SK-N-SH (cell line): ENCODE data around the gene ELAVL4. TPM values are rescaled to one million over a fixed set of nuclear protein-coding genes. Genes with fewer than 3 reads are reported as not detected.

Experiments
- CTCF ChIA-PET: fragments of 300-600, 350-600 bp; formaldehyde crosslinking; extraction: SDS; loops from one replicate; lab custom pipeline; 2021; lab: Yijun Ruan, JAX
- POLR2A ChIA-PET: fragments of 350-600 bp; sonication (Branson Sonifier 250); formaldehyde crosslinking; extraction: SDS; loops from one replicate; lab custom pipeline; 2020; ENCODE audit warnings: antibody characterized with exemption, inconsistent platforms; lab: Yijun Ruan, JAX
- DNase-seq: peaks from one replicate; pipeline ENCODE4 v3.0.0; 2012
- H2AFZ ChIP-seq: fragments of 200-600 bp; sonication (generic); 2 replicates; pipeline ENCODE4 v1.8.1; 2016; ENCODE audit warnings: antibody characterized with exemption, mild to moderate bottlenecking, low read depth
- H3F3A ChIP-seq: fragments of 200-600 bp; sonication (generic); replicated peaks from 2 replicates; pipeline ENCODE3; 2016; ENCODE audit warnings: antibody characterized with exemption, mild to moderate bottlenecking; ENCODE audit not compliant: insufficient read depth
- H3K27ac ChIP-seq, 2 experiments: fragments of 200-500 bp in 1 of 2; fragments of 200-600 bp in 1 of 2; sonication (Bioruptor generic) in 1 of 2; sonication (generic), shearing (Covaris generic) in 1 of 2; 2 replicates each; pipeline versions ENCODE4 v1.5.1 to v1.6.1; 2014 to 2016; ENCODE audit warnings: low read depth in 2 of 2, inconsistent platforms in 1 of 2, low read length in 1 of 2, mild to moderate bottlenecking in 1 of 2, mixed read lengths in 1 of 2
- H3K27me3 ChIP-seq: fragments of 200-600 bp; sonication (generic), shearing (Covaris generic); 2 replicates; pipeline ENCODE4 v1.6.1; 2016; ENCODE audit warnings: mixed run types; ENCODE audit not compliant: insufficient read depth
- H3K36me3 ChIP-seq, 2 experiments: fragments of 200-500 bp in 1 of 2; fragments of 200-600 bp in 1 of 2; sonication (Bioruptor generic) in 1 of 2; sonication (generic) in 1 of 2; replicated peaks in 1 of 2; 2 replicates each; pipeline versions ENCODE3 to v1.5.1; 2014 to 2016; ENCODE audit warnings: low read length in 1 of 2, mild to moderate bottlenecking in 1 of 2; ENCODE audit not compliant: insufficient read depth in 2 of 2, control insufficient read depth in 1 of 2
- H3K4me1 ChIP-seq, 2 experiments: fragments of 200-500 bp in 1 of 2; fragments of 200-600 bp in 1 of 2; sonication (Bioruptor generic) in 1 of 2; sonication (generic), shearing (Covaris generic) in 1 of 2; 2 replicates each; pipeline versions ENCODE4 v1.5.1 to v1.6.1; 2014 to 2016; ENCODE audit warnings: low read depth in 1 of 2, low read length in 1 of 2, mixed run types in 1 of 2; ENCODE audit not compliant: insufficient read depth in 2 of 2, control insufficient read depth in 1 of 2
- H3K4me2 ChIP-seq: fragments of 200-600 bp; sonication (generic), shearing (Covaris generic); 2 replicates; pipeline ENCODE4 v1.6.1; 2017; ENCODE audit warnings: mixed run types
- H3K4me3 ChIP-seq, 2 experiments: fragments of 200-500 bp in 1 of 2; fragments of 200-600 bp in 1 of 2; sonication (Bioruptor generic) in 1 of 2; sonication (generic), shearing (Covaris generic) in 1 of 2; 2 replicates each; pipeline versions ENCODE4 v1.5.1 to v1.8.1; 2014 to 2016; ENCODE audit warnings: low read depth in 2 of 2, inconsistent platforms in 1 of 2, low read length in 1 of 2, mild to moderate bottlenecking in 1 of 2, mixed read lengths in 1 of 2, moderate library complexity in 1 of 2
- H3K79me2 ChIP-seq: fragments of 200-600 bp; sonication (generic); 2 replicates; pipeline ENCODE4 v1.8.1; 2017; ENCODE audit warnings: mild to moderate bottlenecking; ENCODE audit not compliant: insufficient read depth
- H3K9ac ChIP-seq: fragments of 200-600 bp; sonication (generic); 2 replicates; pipeline ENCODE4 v1.6.1; 2017; ENCODE audit warnings: mixed run types
- H3K9me2 ChIP-seq: fragments of 200-600 bp; sonication (generic); 2 replicates; pipeline ENCODE4 v1.6.1; 2017; ENCODE audit warnings: mixed run types
- H3K9me3 ChIP-seq: fragments of 200-600 bp; sonication (generic); 2 replicates; pipeline ENCODE4 v1.6.1; 2017; ENCODE audit warnings: mixed run types, mild to moderate bottlenecking, moderate library complexity
- H4K20me1 ChIP-seq: fragments of 200-600 bp; sonication (generic); 2 replicates; pipeline ENCODE4 v1.6.1; 2017; ENCODE audit warnings: mild to moderate bottlenecking, mixed run types; ENCODE audit not compliant: insufficient read depth
- CTCF ChIP-seq: fragments of 200-600 bp; sonication (generic); IDR thresholded peaks from 2 replicates; pipeline ENCODE4 v1.6.1; 2017; ENCODE audit warnings: antibody characterized with exemption, mild to moderate bottlenecking, moderate library complexity
- EP300 ChIP-seq, 2 experiments: IDR thresholded peaks; 2 replicates each; pipeline versions ENCODE4 v1.4.0 to v1.6.1; 2012; ENCODE audit warnings: borderline replicate concordance in 1 of 2, low read depth in 1 of 2, low read length in 1 of 2
- FOSL2 ChIP-seq: IDR thresholded peaks from 2 replicates; pipeline ENCODE4 v1.4.0; 2012; ENCODE audit warnings: low read depth, mild to moderate bottlenecking, moderate library complexity, borderline replicate concordance
- FOXJ3 ChIP-seq: sonication (generic); formaldehyde crosslinking; IDR thresholded peaks from 2 replicates; pipeline ENCODE4 v1.5.1; 2020; ENCODE audit warnings: mild to moderate bottlenecking, missing genetic modification reagents
- FOXM1 ChIP-seq: IDR thresholded peaks from 2 replicates; pipeline ENCODE4 v1.4.0; 2012; ENCODE audit warnings: low read depth, mild to moderate bottlenecking
- MEF2A ChIP-seq: IDR thresholded peaks from 2 replicates; pipeline ENCODE4 v1.4.0; 2012; ENCODE audit warnings: low read depth, borderline replicate concordance
- NFIC ChIP-seq: IDR thresholded peaks from 2 replicates; pipeline ENCODE4 v1.4.0; 2012; ENCODE audit warnings: borderline replicate concordance
- NRF1 ChIP-seq: IDR thresholded peaks from 2 replicates; pipeline ENCODE4 v1.6.1; 2012; ENCODE audit warnings: low read depth, mild to moderate bottlenecking, low read length
- POLR2AphosphoS5 ChIP-seq: IDR thresholded peaks from 2 replicates; pipeline ENCODE4 v1.6.1; 2012; ENCODE audit warnings: low read depth, low read length
- RAD21 ChIP-seq: IDR thresholded peaks from 2 replicates; pipeline ENCODE4 v1.6.1; 2012; ENCODE audit warnings: mild to moderate bottlenecking, low read length
- SMC3 ChIP-seq: IDR thresholded peaks from 2 replicates; pipeline ENCODE4 v1.6.1; 2012; ENCODE audit warnings: low read depth, low read length, improper control_type of control experiment
- TAF1 ChIP-seq: IDR thresholded peaks from 2 replicates; pipeline ENCODE4 v1.6.1; 2012; ENCODE audit warnings: low read depth, mild to moderate bottlenecking, low read length, moderate library complexity, borderline replicate concordance
- TCF12 ChIP-seq: IDR thresholded peaks from 2 replicates; pipeline ENCODE4 v1.4.0; 2012
- USF1 ChIP-seq: IDR thresholded peaks from 2 replicates; pipeline ENCODE4 v1.4.0; 2012; ENCODE audit warnings: low read depth, borderline replicate concordance
- WGBS: methylation state at CpG from one replicate; pipeline ENCODE4 v1.1.6; 2017; ENCODE audit warnings: low lambda C conversion rate; 5-methylcytosine and 5-hydroxymethylcytosine counted together
- polyA plus RNA-seq, 3 experiments: library from polyadenylated mRNA; depleted of rRNA; stranded (reverse); fragments of >200 nt; gene quantifications; 2 replicates each; pipeline ENCODE4 v1.2.3, GENCODE V29; 2012
- TF ChIP-seq, protein P1 (sequence below): IDR thresholded peaks from 2 replicates; pipeline ENCODE4 v1.6.1; 2012; ENCODE audit warnings: mild to moderate bottlenecking, low read depth, low read length, moderate library complexity
- TF ChIP-seq, protein P2 (sequence below): fragments of 150-350 bp; IDR thresholded peaks from 2 replicates; pipeline ENCODE4 v1.6.1; 2016; ENCODE audit warnings: mild to moderate bottlenecking, low read depth, low read length

Gene ELAVL4
- polyA plus RNA-seq, 1 of the 3 experiments (the other 2 are of a cell fraction) = 2.7 TPM

DNA sequence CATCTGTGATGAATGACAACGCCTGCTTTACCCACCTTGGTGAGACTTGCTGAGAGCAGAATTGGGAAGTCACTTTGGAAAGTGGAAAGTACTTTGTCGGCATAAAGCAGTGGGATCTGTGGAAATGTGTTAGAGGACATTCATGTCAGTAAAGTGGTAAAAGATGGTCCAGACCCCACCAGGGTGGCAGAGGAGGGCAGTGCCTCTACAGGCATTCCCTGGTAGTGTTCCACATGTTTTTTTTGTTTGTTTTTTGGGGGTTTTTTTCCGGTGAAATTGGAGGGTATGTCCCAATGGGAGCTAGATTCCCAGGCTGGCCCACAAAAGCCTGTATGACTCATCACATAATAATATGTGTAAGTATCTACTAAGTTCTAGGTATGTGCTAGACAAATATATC, 80.6 kb downstream of the ELAVL4 start:
- 73% methylated on average over 3 of the region's 3 CpGs for WGBS
- Histone ChIP-seq H3K9ac (no peak overlapping the region), H3K27ac (peak overlapping the region in 1 of 2 experiments; percentile 12; a peak in 2 of 4 replicates), H2AFZ (no peak overlapping the region), H4K20me1 (no peaks in the 10 kb centered on the region), H3K4me3 (no peak overlapping the region)
- DNase-seq = no peak
- TF ChIP-seq NFIC (no peak), EP300 (IDR thresholded peaks at IDR 0.05; ENCODE audit: borderline replicate concordance in 1 of 2, low read depth in 1 of 2, low read length in 1 of 2) (no peak), TCF12 (no peak), CTCF (no peak), USF1 (no peak), TAF1 (no peak), FOSL2 (no peak), FOXJ3 (CRISPR knock-in tag) (no peak), MEF2A (no peak), SMC3 (no peak), RAD21 (no peak), POLR2AphosphoS5 (no peak), NRF1 (no peak), FOXM1 (no peak)
- TF ChIP-seq, protein P1, sequence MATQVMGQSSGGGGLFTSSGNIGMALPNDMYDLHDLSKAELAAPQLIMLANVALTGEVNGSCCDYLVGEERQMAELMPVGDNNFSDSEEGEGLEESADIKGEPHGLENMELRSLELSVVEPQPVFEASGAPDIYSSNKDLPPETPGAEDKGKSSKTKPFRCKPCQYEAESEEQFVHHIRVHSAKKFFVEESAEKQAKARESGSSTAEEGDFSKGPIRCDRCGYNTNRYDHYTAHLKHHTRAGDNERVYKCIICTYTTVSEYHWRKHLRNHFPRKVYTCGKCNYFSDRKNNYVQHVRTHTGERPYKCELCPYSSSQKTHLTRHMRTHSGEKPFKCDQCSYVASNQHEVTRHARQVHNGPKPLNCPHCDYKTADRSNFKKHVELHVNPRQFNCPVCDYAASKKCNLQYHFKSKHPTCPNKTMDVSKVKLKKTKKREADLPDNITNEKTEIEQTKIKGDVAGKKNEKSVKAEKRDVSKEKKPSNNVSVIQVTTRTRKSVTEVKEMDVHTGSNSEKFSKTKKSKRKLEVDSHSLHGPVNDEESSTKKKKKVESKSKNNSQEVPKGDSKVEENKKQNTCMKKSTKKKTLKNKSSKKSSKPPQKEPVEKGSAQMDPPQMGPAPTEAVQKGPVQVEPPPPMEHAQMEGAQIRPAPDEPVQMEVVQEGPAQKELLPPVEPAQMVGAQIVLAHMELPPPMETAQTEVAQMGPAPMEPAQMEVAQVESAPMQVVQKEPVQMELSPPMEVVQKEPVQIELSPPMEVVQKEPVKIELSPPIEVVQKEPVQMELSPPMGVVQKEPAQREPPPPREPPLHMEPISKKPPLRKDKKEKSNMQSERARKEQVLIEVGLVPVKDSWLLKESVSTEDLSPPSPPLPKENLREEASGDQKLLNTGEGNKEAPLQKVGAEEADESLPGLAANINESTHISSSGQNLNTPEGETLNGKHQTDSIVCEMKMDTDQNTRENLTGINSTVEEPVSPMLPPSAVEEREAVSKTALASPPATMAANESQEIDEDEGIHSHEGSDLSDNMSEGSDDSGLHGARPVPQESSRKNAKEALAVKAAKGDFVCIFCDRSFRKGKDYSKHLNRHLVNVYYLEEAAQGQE = no peak
- TF ChIP-seq, protein P2, sequence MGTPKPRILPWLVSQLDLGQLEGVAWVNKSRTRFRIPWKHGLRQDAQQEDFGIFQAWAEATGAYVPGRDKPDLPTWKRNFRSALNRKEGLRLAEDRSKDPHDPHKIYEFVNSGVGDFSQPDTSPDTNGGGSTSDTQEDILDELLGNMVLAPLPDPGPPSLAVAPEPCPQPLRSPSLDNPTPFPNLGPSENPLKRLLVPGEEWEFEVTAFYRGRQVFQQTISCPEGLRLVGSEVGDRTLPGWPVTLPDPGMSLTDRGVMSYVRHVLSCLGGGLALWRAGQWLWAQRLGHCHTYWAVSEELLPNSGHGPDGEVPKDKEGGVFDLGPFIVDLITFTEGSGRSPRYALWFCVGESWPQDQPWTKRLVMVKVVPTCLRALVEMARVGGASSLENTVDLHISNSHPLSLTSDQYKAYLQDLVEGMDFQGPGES = no peak
- TF ChIP-seq, all 33 proteins: peak for 0
- Histone ChIP-seq H3K36me3 (peaks cover 0 to 6% of the 10 kb centered on the region in 2 experiments), H3K9me3 (no peaks in the 10 kb centered on the region), H3K9me2 (no peaks in the 10 kb centered on the region), H3K79me2 (no peaks in the 10 kb centered on the region), H3K27me3 (no peaks in the 10 kb centered on the region), H3K4me2 (no peak overlapping the region), H3F3A (no peaks in the 10 kb centered on the region), H3K4me1 (peaks cover 0 to 39% of the 10 kb centered on the region in 2 experiments; a peak in 2 of 4 replicates)
- POLR2A ChIA-PET = no interaction called here
- CTCF ChIA-PET = interaction anchor here (1.0 to 1.9 kb wide), 2 partner anchors 63 to 83 kb away, joined by 3 to 4 read pairs; no protein-coding TSS in a partner anchor
